Non-pigmented ciliary epithelial cell (primary cell): ENCODE results near the gene GPANK1.

Experiments used
- DNase-seq: peaks from one replicate; pipeline ENCODE4 v3.0.0-alpha.2; 2010; ENCODE audit warnings: low read depth

GPANK1 gene

GRCh38 chr6:31639449-31639861 is 25.3 kb downstream of the GPANK1 start:
- no peak for DNase-seq

- DNase-seq = no peak
Observed at GRCh38 chr6:31639043-31639442, 25.8 kb downstream of the GPANK1 start.

- no peak for DNase-seq
Observed at GRCh38 chr6:31636698-31637596, 27.9 kb downstream of the GPANK1 start.

GRCh38 chr6:31634969-31635575 is 29.7 kb downstream of the GPANK1 start:
- no peak for DNase-seq

GRCh38 chr6:31634131-31634530 is 30.7 kb downstream of the GPANK1 start:
- no peak for DNase-seq

GRCh38 chr6:31633447-31633846 is 31.4 kb downstream of the GPANK1 start:
- no peak for DNase-seq

- DNase-seq = no peak
Observed at GRCh38 chr6:31632279-31632946, 32.4 kb downstream of the GPANK1 start.

- no peak for DNase-seq
Observed at GRCh38 chr6:31631681-31632278, 33.0 kb downstream of the GPANK1 start.

GRCh38 chr6:31631209-31631608 is 33.6 kb downstream of the GPANK1 start:
- no peak for DNase-seq

- no peak for DNase-seq
Observed at GRCh38 chr6:31630177-31630934, 34.4 kb downstream of the GPANK1 start.

- no peak for DNase-seq
Observed at GRCh38 chr6:31629014-31629413, 35.8 kb downstream of the GPANK1 start.

- DNase-seq = no peak
Observed at GRCh38 chr6:31627690-31628287, 37.0 kb downstream of the GPANK1 start.

- DNase-seq = no peak
Observed at GRCh38 chr6:31626952-31627351, 37.8 kb downstream of the GPANK1 start.

- DNase-seq = no peak
Observed at GRCh38 chr6:31624070-31624469, 40.7 kb downstream of the GPANK1 start.

GRCh38 chr6:31622684-31623091 is 42.1 kb downstream of the GPANK1 start:
- DNase-seq = no peak

GRCh38 chr6:31621991-31622390 is 42.8 kb downstream of the GPANK1 start:
- DNase-seq = no peak

GRCh38 chr6:31621320-31621939 is 43.4 kb downstream of the GPANK1 start:
- no peak for DNase-seq

GRCh38 chr6:31620586-31621319 is 44.0 kb downstream of the GPANK1 start, which contains the start of gene PRRC2A:
PRRC2A (plus strand) TSS chr6:31620715; CDS start chr6:31622790, 2,075 bp downstream.
- DNase-seq = no peak

GRCh38 chr6:31619805-31620585 is 44.8 kb downstream of the GPANK1 start:
- DNase-seq = peak; percentile 95
